HG02870 (cell line): ENCODE data around the gene ZNF236.

Source experiments
- ATAC-seq: cut with Tn5 transposase; IDR thresholded peaks from one replicate; pipeline ENCODE4 v1.9.1; 2021; ENCODE audit warnings: mild to moderate bottlenecking, moderate library complexity; ENCODE audit not compliant: unreplicated experiment

The ZNF236 gene

GRCh38 chr18:76970770-76971559 lies 148.6 kb downstream of the ZNF236 start:
- no peak for ATAC-seq

- ATAC-seq = no peak
Measured at GRCh38 chr18:76972241-76972640, 149.9 kb downstream of the ZNF236 start.

- no peak for ATAC-seq
Measured at GRCh38 chr18:76972846-76973519, 150.6 kb downstream of the ZNF236 start.

- ATAC-seq = no peak
Measured at GRCh38 chr18:76973520-76974266, 151.3 kb downstream of the ZNF236 start.

- no peak for ATAC-seq
Measured at GRCh38 chr18:76974386-76974785, 152.0 kb downstream of the ZNF236 start.

GRCh38 chr18:76975577-76976110 lies 153.3 kb downstream of the ZNF236 start:
- no peak for ATAC-seq

- no peak for ATAC-seq
Measured at GRCh38 chr18:76977108-76977621, 154.8 kb downstream of the ZNF236 start.

GRCh38 chr18:76977684-76978232 lies 155.4 kb downstream of the ZNF236 start:
- ATAC-seq = no peak

- no peak for ATAC-seq
Measured at GRCh38 chr18:76978616-76979015, 156.3 kb downstream of the ZNF236 start.

GRCh38 chr18:76979111-76979751 lies 156.9 kb downstream of the ZNF236 start:
- ATAC-seq = no peak

GRCh38 chr18:76979906-76980305 lies 157.5 kb downstream of the ZNF236 start:
- ATAC-seq = no peak

GRCh38 chr18:76980663-76981395 lies 158.5 kb downstream of the ZNF236 start:
- peak; percentile 33 for ATAC-seq

- peak; percentile 48 for ATAC-seq
Measured at GRCh38 chr18:76981396-76981968, 159.1 kb downstream of the ZNF236 start.

GRCh38 chr18:76982038-76982437 lies 159.7 kb downstream of the ZNF236 start:
- no peak for ATAC-seq

GRCh38 chr18:76982841-76983583 lies 160.7 kb downstream of the ZNF236 start:
- peak; percentile 48 for ATAC-seq

- ATAC-seq = no peak
Measured at GRCh38 chr18:76983613-76984051, 161.3 kb downstream of the ZNF236 start.

- ATAC-seq = no peak
Measured at GRCh38 chr18:76984193-76985155, 162.1 kb downstream of the ZNF236 start.
